GM19023 (cell line): ENCODE measurements around the gene RNF212B.
A peak's percentile ranks its signal among the peaks of the same experiment; 100 is the strongest.

Experiments used
- ATAC-seq: cut with Tn5 transposase; IDR thresholded peaks from one replicate; pipeline ENCODE4 v1.9.1; 2021; ENCODE audit warnings: mild to moderate bottlenecking, moderate library complexity; ENCODE audit not compliant: unreplicated experiment

RNF212B gene

GRCh38 chr14:23319746-23320583 is 82.2 kb downstream of the RNF212B start:
- ATAC-seq: no peak

DNA sequence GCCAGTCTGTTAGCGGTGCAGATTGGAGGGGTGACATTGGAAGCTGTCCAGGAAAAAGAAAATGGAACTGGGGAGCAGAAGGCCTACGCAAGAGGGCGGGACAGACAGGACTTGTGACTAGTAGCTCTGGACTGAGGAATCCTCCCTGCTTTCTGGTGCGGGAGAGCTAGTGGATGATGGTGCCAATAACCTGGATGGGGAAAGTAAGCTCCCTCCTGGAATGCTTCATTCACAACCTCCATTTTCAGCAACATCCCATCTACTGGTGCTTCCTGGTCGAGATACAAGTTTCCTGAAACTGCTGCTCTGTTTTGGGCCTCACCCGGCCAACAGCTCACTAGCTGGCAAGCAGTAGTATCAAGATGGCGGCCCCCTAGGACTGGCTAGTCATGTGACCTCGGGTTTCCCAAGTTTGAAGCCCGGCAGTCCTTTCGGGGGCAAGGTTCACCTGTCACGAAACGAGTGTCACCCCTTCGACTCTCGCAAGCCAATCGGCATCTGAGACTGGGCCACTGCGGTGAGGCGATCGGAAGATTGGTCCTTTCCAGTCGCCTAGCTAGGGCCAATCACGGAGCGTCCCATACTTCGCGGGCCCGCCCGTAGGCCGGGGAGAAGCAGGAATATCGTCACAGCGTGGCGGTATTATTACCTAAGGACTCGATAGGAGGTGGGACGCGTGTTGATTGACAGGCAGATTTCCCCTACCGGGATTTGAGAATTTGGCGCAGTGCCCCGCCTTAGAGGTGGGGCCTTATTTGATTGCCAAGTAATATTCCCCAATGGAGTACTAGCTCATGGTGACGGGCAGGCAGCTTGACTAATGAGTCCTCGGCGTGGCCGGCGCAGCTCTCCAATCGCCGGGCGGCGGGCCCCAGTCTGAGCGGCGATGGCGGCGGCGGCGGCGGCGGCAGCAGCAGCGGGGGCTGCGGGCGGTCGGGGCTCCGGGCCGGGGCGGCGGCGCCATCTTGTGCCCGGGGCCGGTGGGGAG is 83.1 kb downstream of the RNF212B start, which contains the start of gene PABPN1:
PABPN1 (plus strand) TSS at position 874 of the 988 bp plus-strand sequence; CDS start at position 887, 13 bp downstream.
- peak; percentile 92 for ATAC-seq

DNA sequence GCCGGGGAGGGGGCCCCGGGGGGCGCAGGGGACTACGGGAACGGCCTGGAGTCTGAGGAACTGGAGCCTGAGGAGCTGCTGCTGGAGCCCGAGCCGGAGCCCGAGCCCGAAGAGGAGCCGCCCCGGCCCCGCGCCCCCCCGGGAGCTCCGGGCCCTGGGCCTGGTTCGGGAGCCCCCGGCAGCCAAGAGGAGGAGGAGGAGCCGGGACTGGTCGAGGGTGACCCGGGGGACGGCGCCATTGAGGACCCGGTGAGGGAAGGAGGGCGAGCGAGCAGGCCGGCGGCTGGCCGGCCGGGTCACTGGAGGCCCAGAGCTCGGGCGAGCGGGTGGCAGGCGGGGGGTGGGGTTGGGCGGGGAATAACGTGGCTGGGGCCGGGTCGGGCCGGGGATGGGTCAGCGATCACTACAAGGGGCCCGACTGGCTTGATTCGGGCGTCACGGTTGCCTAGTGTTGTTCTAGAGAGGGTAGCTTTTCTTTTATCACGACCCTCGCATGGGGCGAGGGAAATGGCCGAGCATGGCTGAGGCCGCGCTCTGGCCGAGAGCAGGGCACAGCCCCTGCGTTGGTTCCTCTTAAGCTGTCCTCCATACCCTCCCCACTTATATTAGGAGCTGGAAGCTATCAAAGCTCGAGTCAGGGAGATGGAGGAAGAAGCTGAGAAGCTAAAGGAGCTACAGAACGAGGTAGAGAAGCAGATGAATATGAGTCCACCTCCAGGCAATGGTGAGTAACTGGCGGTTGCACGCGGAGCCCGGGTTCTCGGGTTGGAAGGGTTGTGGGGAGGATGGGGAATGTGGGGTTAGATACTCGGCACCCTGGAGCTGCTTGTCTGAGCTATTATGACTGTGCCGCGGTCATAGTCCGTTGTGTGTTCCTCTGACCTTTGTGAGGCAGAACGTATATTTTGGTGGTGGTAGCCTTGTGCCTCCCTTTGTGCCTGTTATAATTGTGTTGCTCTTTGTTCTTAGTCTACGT is 84.1 kb downstream of the RNF212B start:
- peak; percentile 9 for ATAC-seq
